Measurements from ENCODE around the gene TYMP. TPM values are rescaled to one million over a fixed set of nuclear protein-coding genes. Genes with fewer than 3 reads are reported as not detected.

The TYMP gene
- total and polyA plus RNA-seq, 10 of the 15 experiments (the other 5 are each of a cell fraction or from before 2014, with no cell fraction given): 0.42 to 57.8 (median 24.6) TPM

GRCh38 chr22:50573491-50574382, 43.9 kb upstream of the TYMP start:
- no peak for ATAC-seq

GRCh38 chr22:50572965-50573364, 43.2 kb upstream of the TYMP start:
- ChIA-PET POLR2A (interaction anchor here (0.6 kb wide), 1 partner anchor 238 kb away, joined by 5 read pairs; no protein-coding TSS in a partner anchor), CTCF (interaction anchor here (1.2 to 2.1 kb wide), 2 partner anchors 10 to 48 kb away, joined by 4 to 12 read pairs; partner anchors contain the start of gene SYCE3), RAD21 (ENCODE audit: unreplicated experiment) (no interaction called here), SMC1A (ENCODE audit: uncharacterized antibody, unreplicated experiment) (interaction anchor here (0.9 kb wide), 1 partner anchor 10 kb away, joined by 3 read pairs; the partner anchor contains the start of gene SYCE3)
- DNase-seq (ENCODE audit: low read depth, low spot score) (no peak), FAIRE-seq (no peak), ATAC-seq (no peak)
- no TSS peak for BruUV-seq (replicated peaks)
- Histone ChIP-seq H3K27ac (ENCODE audit: control insufficient read depth, insufficient read depth) (no peak overlapping the region), H4K20me1 (ENCODE audit: control insufficient read depth, insufficient read depth) (no peaks in the 10 kb centered on the region), H3K4me1 (ENCODE audit: control insufficient read depth, insufficient read depth, low read length) (peaks cover 7% of the 10 kb centered on the region), H2AFZ (ENCODE audit: control insufficient read depth, low read depth, low read length) (no peak overlapping the region), H3K4me2 (ENCODE audit: control insufficient read depth, insufficient read depth) (no peak overlapping the region), H3K36me3 (ENCODE audit: control insufficient read depth in 2 of 2, insufficient read depth in 2 of 2, low read length in 1 of 2) (peaks cover 14 to 20% of the 10 kb centered on the region in 2 experiments; a peak in 3 of 4 replicates), H3K4me3 (no peak overlapping the region), H3K27me3 (replicated peaks in 1 of 2; ENCODE audit: control insufficient read depth in 2 of 2, insufficient read depth in 2 of 2, low read length in 1 of 2) (no peaks in the 10 kb centered on the region), H3K79me2 (ENCODE audit: control insufficient read depth, insufficient read depth, low read length) (no peaks in the 10 kb centered on the region), H3K9me3 (replicated peaks; ENCODE audit: control insufficient read depth, insufficient read depth, low read length) (no peaks in the 10 kb centered on the region), H3K9ac (ENCODE audit: control insufficient read depth, insufficient read depth, low read length) (no peak overlapping the region)
- intact Hi-C loops (cut with micrococcal nuclease; ENCODE audit: unreplicated experiment): no loop called here
- WGBS (ENCODE audit: insufficient coverage, insufficient replicate concordance, low lambda C conversion rate, missing lambda C conversion rate): 94% methylated on average over 11 of the region's 11 CpGs
- in situ Hi-C loops (cut with MboI): no loop called here
- TF ChIP-seq ZNF24 (IDR thresholded peaks at IDR 0.05) (no peak), YY1 (IDR thresholded peaks at IDR 0.05; ENCODE audit: low read depth, low read length) (no peak), USF2 (IDR thresholded peaks at IDR 0.05; ENCODE audit: borderline replicate concordance, low read depth, low read length) (no peak), BCL11A (IDR thresholded peaks at IDR 0.05; ENCODE audit: low read depth, low read length) (no peak), SREBF2 (IDR thresholded peaks at IDR 0.05; ENCODE audit: low read length) (no peak), RUNX3 (IDR thresholded peaks at IDR 0.05; ENCODE audit: low read length) (no peak), SMAD1 (IDR thresholded peaks at IDR 0.05; ENCODE audit: low read depth, partially characterized antibody) (no peak), POLR2AphosphoS5 (IDR thresholded peaks at IDR 0.05; ENCODE audit: low read length) (no peak), HCFC1 (IDR thresholded peaks at IDR 0.05; ENCODE audit: low read length) (no peak), RCOR1 (conservative IDR thresholded peaks at IDR 0.05; ENCODE audit: low read depth, low read length) (no peak), MXI1 (IDR thresholded peaks at IDR 0.05; ENCODE audit: low read depth, low read length) (no peak), MTA2 (IDR thresholded peaks at IDR 0.05; ENCODE audit: low read depth) (no peak)

More at GRCh38 chr22:50573491-50574382, 43.9 kb upstream of the TYMP start:
- intact Hi-C loops (cut with micrococcal nuclease; ENCODE audit: unreplicated experiment): no loop called here
- in situ Hi-C loops (cut with MboI): no loop called here
- Histone ChIP-seq H3K4me1 (ENCODE audit: control insufficient read depth, insufficient read depth, low read length) (peaks cover 8% of the 10 kb centered on the region), H3K9ac (ENCODE audit: control insufficient read depth, insufficient read depth, low read length) (no peak overlapping the region), H2AFZ (ENCODE audit: control insufficient read depth, low read depth, low read length) (no peak overlapping the region), H3K27me3 (replicated peaks in 1 of 2; ENCODE audit: control insufficient read depth in 2 of 2, insufficient read depth in 2 of 2, low read length in 1 of 2) (no peaks in the 10 kb centered on the region), H3K79me2 (ENCODE audit: control insufficient read depth, insufficient read depth, low read length) (no peaks in the 10 kb centered on the region; the same call in 1 of the 2 replicates), H3K4me3 (no peak overlapping the region), H3K4me2 (ENCODE audit: control insufficient read depth, insufficient read depth) (no peak overlapping the region), H3K9me3 (replicated peaks; ENCODE audit: control insufficient read depth, insufficient read depth, low read length) (no peaks in the 10 kb centered on the region), H3K27ac (ENCODE audit: control insufficient read depth, insufficient read depth) (no peak overlapping the region), H3K36me3 (ENCODE audit: control insufficient read depth in 2 of 2, insufficient read depth in 2 of 2, low read length in 1 of 2) (peaks cover 12 to 18% of the 10 kb centered on the region in 2 experiments; a peak in 3 of 4 replicates), H4K20me1 (ENCODE audit: control insufficient read depth, insufficient read depth) (no peaks in the 10 kb centered on the region)
- RAD21 ChIA-PET (ENCODE audit: unreplicated experiment): no interaction called here
- no peak for TF ChIP-seq ZNF24 (IDR thresholded peaks at IDR 0.05)
- no peak for TF ChIP-seq RUNX3 (IDR thresholded peaks at IDR 0.05; ENCODE audit: low read length)
- TF ChIP-seq POLR2AphosphoS2 (IDR thresholded peaks at IDR 0.05; ENCODE audit: low read depth, low read length): no peak
- WGBS (ENCODE audit: insufficient coverage, insufficient replicate concordance, low lambda C conversion rate, missing lambda C conversion rate): 89% methylated on average over 26 of the region's 26 CpGs
- CTCF ChIA-PET: interaction anchor here (2.1 kb wide), 1 partner anchor 11 kb away, joined by 12 read pairs; the partner anchor contains the start of gene SYCE3
- FAIRE-seq: no peak
- POLR2A ChIA-PET: no interaction called here
- no TSS peak for BruUV-seq (replicated peaks)
- SMC1A ChIA-PET (ENCODE audit: uncharacterized antibody, unreplicated experiment): no interaction called here
- DNase-seq (ENCODE audit: low read depth, low spot score): no peak
